KBM-7 (cell line): ENCODE measurements around the gene RPL27A.

Experiments
- DNase-seq: peaks from one replicate; pipeline ENCODE4 v3.0.0-alpha.2; 2015
- in situ Hi-C: fragments of 300-500 bp; cut with MboI; formaldehyde crosslinking; loops from 2 replicates; pipeline ENCODE4 v1.14.3; 2020; ENCODE audit warnings: low sequenced_read_pairs, low pct_unique_long_range_greater_than_20kb, mixed read lengths

RPL27A gene

GRCh38 chr11:8693555-8693954 is 11.0 kb downstream of the RPL27A start:
- in situ Hi-C loops, result no loop called here
- no peak for DNase-seq

GRCh38 chr11:8694137-8694536 is 11.5 kb downstream of the RPL27A start:
- DNase-seq, result no peak
- in situ Hi-C loops, result no loop called here

- DNase-seq, result no peak
- in situ Hi-C loops, result no loop called here
Observed at GRCh38 chr11:8697054-8697453, 14.5 kb downstream of the RPL27A start.

- no peak for DNase-seq
- in situ Hi-C loops, result no loop called here
Observed at GRCh38 chr11:8698379-8698851, 15.8 kb downstream of the RPL27A start.

GRCh38 chr11:8698917-8699441 is 16.4 kb downstream of the RPL27A start:
- in situ Hi-C loops, result no loop called here

GRCh38 chr11:8699903-8700302 is 17.3 kb downstream of the RPL27A start:
- in situ Hi-C loops, result no loop called here
- DNase-seq, result peak; percentile 50

More at GRCh38 chr11:8698917-8699441, 16.4 kb downstream of the RPL27A start:
- no peak for DNase-seq

GRCh38 chr11:8701891-8702597 is 19.5 kb downstream of the RPL27A start:
- in situ Hi-C loops, result no loop called here

GRCh38 chr11:8702598-8702915 is 20.0 kb downstream of the RPL27A start:
- no peak for DNase-seq
- in situ Hi-C loops, result no loop called here

More at GRCh38 chr11:8701891-8702597, 19.5 kb downstream of the RPL27A start:
- DNase-seq, result no peak

GRCh38 chr11:8704136-8704535 is 21.5 kb downstream of the RPL27A start:
- DNase-seq, result no peak
- in situ Hi-C loops, result no loop called here

- in situ Hi-C loops, result no loop called here
- no peak for DNase-seq
Observed at GRCh38 chr11:8705146-8705545, 22.6 kb downstream of the RPL27A start.

GRCh38 chr11:8706673-8707432 is 24.3 kb downstream of the RPL27A start:
- DNase-seq, result no peak
- in situ Hi-C loops, result no loop called here

- DNase-seq, result no peak
- in situ Hi-C loops, result no loop called here
Observed at GRCh38 chr11:8707541-8708191, 25.1 kb downstream of the RPL27A start.

- no peak for DNase-seq
- in situ Hi-C loops, result no loop called here
Observed at GRCh38 chr11:8709002-8709672, 26.5 kb downstream of the RPL27A start.

- in situ Hi-C loops, result no loop called here
- no peak for DNase-seq
Observed at GRCh38 chr11:8709777-8710176, 27.2 kb downstream of the RPL27A start.

GRCh38 chr11:8711895-8712442 is 29.4 kb downstream of the RPL27A start:
- no peak for DNase-seq
- in situ Hi-C loops, result no loop called here

- DNase-seq, result no peak
- in situ Hi-C loops, result no loop called here
Observed at GRCh38 chr11:8712506-8712905, 29.9 kb downstream of the RPL27A start.

- no peak for DNase-seq
- in situ Hi-C loops, result no loop called here
Observed at GRCh38 chr11:8713760-8714454, 31.3 kb downstream of the RPL27A start.

- DNase-seq, result no peak
- in situ Hi-C loops, result no loop called here
Observed at GRCh38 chr11:8714622-8715225, 32.1 kb downstream of the RPL27A start.
